Fibroblast of skin of back (primary cell): ENCODE measurements around the gene AXDND1.

ENCODE experiments used
- DNase-seq: peaks from one replicate; pipeline ENCODE4 v3.0.0-alpha.2; 2013

The AXDND1 gene

DNA sequence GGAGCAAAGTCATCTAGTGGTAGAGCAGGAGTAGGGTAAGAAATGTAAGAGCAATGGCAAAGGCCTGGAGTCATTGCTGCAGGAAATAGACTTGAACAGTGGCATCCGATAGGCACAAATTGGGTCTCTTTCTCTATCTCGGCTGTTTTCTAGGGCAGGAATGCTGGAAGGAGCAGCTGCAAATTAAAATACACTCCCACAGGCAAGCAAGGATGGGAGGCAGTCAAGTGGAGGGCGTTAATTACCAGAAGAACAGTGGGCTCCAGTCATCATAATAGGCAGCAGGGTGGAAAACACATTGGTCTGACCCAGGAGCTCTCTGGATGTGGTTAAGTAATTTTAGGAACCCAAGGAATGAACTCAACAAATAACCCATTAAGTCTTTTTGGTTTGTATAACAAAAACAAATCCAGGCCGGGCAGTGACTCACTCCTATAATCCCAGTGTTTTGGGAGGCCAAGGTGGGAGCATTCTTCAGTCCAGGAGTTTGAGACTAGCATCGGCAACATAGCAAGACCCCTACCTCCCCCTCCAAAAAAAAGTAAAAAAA is 218.1 kb downstream of the AXDND1 start:
- DNase-seq: no peak

DNA sequence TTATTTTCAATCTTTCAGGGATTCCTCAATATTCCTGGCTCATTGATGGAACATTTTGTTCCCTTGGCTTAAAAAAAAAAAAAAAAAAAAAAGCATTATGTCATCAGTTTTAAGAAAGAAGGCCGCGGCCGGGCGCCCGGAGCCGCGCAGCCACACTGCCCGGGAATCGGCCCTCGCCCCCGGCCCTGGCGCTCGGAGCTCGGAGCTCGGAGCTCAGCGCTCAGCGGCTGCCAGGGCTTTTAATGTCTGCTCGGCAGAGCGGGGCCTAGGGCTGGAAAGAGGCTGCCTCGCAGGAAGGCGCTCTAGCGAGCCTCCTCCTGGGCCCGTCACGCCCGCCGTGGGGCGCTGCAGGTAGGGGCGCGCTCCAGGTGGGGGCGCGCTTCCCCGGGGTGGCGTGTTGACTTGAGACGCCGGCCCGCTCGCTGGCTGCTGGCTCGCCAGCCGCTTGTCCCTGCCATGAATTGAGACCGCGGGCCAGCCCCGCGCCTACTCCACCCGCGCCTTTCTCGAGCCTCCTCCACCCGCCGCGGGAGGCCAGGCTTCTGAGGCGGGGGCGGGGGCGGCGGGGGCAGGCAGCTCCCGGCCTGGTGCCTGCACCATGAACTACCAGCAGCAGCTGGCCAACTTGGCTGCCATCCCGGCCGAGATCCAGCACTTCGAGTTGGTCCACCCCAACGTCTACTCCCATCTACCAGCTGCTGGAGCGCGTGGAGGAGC is 220.5 kb downstream of the AXDND1 start:
- DNase-seq: peak; percentile 28

DNA sequence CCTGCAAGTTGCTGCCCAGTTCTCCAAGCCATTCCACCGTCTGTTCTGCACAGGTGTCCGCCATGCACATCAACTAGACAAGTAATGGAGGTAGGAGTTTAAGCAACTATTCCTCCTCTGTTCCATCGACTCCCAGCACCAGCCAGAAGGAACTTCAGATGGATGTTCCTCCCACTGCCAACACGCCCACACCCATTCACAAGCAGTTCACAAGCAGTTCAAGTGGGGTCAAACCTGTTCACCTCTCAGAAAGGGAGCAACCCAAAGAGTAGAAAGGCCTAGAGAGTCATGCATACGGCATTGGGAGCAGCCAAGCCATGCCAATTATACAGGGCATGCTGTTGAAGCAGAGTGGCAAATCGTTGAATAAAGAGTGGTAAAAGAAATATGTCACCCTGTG is 221.6 kb downstream of the AXDND1 start:
- no peak for DNase-seq

DNA sequence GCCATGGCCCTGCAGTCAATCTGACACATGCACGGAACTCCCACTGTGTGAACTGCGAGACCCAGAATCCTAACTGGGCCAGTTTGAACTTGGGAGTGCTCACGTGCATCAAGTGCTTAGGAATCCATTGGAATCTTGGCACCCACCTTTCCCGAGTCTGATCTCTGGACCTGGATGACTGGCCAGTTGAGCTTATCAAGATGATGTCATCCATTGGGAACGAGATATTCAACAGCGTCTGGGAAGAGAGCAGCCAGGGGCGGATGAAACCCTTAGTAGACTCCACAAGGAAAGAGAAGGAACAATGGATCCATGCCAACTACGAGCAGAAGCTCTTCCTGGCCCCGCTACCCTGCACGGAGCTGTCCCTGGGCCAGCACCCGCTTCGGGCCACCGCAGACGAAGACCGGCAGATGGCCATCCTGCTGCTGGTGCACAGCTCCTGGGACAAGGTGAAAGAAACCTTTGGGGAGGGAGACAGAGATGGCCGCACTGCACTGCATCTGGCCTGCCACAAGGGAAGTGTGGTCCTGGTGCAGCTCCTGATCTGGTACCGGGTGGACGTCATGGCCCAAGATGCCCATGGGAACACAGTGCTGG is 222.8 kb downstream of the AXDND1 start:
- DNase-seq: no peak

DNA sequence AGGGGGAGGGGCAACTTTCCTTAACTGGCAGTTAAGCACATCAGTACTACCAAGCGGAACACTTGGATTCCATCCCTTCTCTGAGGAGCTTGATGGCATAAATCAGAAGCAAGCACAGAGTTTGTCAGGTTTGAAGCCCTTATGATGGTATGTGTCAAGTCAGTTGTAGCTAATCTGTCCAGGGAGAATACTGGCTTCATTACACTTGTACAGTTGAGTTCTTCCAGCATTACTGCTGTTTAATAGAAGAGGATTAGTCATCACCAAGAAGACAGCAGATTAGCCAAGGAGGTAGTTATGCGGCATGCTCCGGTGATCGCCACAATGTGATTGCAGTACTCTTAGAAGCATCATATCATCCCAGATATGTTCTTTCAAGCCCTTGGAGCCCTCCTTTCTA is 223.7 kb downstream of the AXDND1 start:
- no peak for DNase-seq

DNA sequence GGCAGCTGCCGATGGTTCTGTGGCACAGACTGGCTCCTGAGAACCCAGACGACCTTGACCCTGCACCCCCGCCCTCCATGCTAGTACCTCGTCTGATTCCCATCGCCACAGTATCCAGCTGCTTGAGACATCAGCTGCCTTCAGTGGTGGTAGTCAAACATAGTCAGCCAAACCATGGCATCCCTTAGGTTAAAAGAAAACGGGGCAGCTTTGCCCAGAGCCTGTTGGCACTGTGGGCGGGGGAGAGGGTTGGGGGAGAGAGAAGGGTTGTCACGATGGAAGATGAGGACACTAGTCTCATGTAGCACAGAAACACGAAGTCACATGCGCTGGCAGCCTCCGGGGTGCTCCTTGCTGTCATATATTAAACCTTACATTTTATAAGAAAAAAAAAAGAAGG is 224.9 kb downstream of the AXDND1 start:
- DNase-seq: no peak

DNA sequence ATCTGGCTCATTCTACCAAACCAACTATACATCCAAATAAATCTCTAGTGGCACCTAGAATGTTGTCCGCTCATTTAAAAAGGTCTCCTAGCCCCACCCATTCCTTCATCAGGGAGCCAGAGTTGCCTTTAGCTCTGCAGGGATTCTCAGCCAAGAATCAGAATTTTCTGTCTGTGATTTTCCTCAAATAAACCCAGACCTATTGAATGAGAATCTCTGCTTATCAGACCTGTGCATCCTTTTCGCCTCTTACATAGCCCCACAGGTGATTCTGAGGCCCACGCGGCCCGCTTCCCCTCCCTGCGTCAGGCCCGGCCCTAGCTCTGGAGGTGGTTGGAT is 225.5 kb downstream of the AXDND1 start:
- no peak for DNase-seq

DNA sequence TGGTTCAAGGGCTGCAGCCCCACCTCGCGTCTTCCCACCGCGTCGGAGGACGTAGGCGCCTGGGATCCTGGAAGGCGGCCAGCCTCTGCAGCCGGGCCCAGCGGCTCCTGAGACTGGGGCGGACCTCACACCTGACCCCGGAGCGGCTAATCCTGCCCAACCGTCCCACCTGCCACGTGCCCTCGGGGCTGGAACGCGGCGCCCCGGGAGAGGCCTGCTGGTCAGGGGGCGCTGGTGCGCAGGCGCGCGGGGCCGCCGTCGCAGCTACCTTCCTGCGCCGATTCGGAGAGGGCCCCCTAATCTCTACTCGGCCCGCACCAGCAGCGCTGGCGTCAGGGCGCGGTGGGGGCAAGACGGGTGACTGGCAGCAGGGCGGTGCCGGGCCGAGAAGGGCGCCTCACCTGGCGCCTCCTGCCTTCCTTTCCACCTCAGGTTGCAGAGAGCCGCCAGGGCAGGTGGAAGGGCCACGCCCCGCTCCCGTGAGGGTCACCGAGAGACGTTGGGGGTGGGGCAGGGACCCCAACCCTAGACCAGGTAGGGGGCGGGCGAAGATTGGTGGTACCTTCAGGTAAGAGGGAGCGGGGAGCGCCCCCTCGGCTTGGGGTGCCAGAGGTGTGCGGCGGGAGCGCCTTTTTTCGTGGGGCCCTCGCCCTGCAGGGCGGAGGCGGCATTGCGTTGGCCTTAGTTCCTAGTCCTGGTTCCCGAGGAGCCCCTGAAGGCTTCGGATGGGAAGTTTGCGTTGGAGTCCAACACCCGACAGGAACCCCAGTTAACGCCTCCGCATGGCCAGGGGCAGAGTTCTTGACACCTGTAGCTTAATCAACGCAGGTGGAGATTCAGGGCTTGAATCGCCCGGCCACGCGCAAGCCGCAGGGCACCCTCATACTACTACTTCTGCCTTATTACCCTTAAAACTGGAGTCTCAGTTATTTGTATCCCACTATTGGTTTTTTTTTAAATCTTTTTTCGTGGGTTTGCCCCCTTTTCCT is 226.1 kb downstream of the AXDND1 start, which contains the start of gene TDRD5:
Gene TDRD5 (plus strand): TSS at position 241 of the 989 bp plus-strand sequence. CDS start 784 bp downstream, outside the sequence.
- DNase-seq: no peak

DNA sequence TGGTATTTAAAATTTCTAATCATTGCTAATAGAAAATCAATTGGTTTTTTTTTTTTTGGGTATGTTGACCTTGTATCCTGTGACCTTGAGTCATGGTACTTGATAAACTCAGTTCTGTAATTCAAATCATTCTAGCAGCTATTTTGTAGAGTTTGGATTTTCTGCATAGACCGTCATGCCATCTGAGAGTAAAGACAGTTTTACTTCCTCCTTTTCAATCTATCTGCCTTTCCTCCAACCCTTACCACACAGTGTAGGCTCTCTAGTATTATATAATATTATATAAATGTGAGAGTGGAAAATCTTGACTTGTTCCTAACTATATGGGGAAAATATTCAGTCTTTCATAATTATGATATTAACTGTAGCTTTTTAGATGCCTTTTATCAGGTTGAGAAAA is 232.9 kb downstream of the AXDND1 start:
- DNase-seq: no peak

DNA sequence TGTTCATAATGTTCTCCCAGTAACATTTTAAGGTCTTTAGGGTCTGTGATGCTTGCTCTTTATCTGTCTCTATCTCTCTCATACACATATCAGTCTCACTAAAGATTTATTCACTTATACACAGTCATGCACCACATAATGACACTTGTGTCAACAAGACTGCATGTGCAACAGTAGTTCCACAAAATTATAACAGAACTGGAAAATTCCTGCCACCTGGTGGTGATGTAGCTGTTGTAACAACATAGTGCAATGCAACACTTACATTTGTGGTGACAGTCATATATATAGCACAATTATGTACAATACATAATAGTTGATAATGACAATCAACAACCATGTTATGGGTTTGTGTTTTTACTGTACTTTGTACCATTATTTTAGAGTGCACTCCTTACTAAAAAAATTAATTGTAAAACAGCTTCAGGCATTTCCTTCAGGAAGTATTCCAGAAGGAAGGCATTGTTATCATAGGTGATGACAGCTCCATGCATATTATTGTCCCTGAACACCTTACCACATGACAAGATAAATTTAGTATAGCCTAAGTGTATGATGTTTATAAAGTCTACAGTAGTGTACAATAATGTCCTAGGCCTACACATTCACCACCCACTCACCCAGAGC is 234.0 kb downstream of the AXDND1 start:
- peak; percentile 39 for DNase-seq

DNA sequence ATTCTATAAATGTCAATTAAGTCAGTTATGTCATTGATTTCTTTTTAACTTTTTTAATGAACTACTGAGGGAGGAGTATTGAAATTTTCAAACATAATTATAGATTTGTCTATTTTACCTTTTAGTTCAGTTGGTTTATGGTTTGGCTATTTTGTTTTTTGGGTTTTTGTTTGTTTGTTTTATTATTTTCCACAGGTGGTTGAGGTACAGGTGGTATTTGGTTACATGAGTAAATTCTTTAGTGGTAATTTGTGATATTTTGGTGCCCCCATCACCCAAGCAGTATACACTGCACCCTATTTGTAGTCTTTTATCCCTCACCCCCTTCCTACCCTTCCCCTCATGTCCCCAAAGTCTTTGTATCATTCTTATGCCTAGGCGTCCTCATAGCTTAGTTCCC is 235.3 kb downstream of the AXDND1 start:
- DNase-seq: no peak
